GM20000 (cell line): Measurements from ENCODE around the gene SLC6A19.

Experiments
- DNase-seq: peaks from one replicate; pipeline ENCODE4 v3.0.0; 2012; ENCODE audit warnings: low spot score
- CTCF ChIP-seq: IDR thresholded peaks from 2 replicates; pipeline ENCODE4 v1.5.1; 2012; ENCODE audit warnings: mild to moderate bottlenecking, control low read depth; ENCODE audit errors: extremely low read depth, missing control alignments

The SLC6A19 gene

GRCh38 chr5:1217596-1218206, 16.3 kb downstream of the SLC6A19 start:
- no peak for DNase-seq
- TF ChIP-seq CTCF: no peak

GRCh38 chr5:1218351-1219080, 17.1 kb downstream of the SLC6A19 start:
- TF ChIP-seq CTCF: no peak
- no peak for DNase-seq

GRCh38 chr5:1219098-1219767, 17.8 kb downstream of the SLC6A19 start:
- no peak for TF ChIP-seq CTCF
- DNase-seq: no peak

GRCh38 chr5:1219768-1220100, 18.3 kb downstream of the SLC6A19 start:
- no peak for TF ChIP-seq CTCF

GRCh38 chr5:1220351-1220750, 19.0 kb downstream of the SLC6A19 start:
- TF ChIP-seq CTCF: no peak
- no peak for DNase-seq

More at GRCh38 chr5:1219768-1220100, 18.3 kb downstream of the SLC6A19 start:
- no peak for DNase-seq

- no peak for DNase-seq
- TF ChIP-seq CTCF: no peak
Observed at GRCh38 chr5:1220831-1221230, 19.4 kb downstream of the SLC6A19 start.

GRCh38 chr5:1221721-1222120, 20.3 kb downstream of the SLC6A19 start:
- TF ChIP-seq CTCF: no peak
- DNase-seq: no peak
